ENCODE measurements around the gene TTK.
"Not testable (repeated sequence)": the region's sequence is repeated elsewhere in the genome, so short reads cannot be mapped to it uniquely, and the experiment has no call there.

Gene TTK

DNA sequence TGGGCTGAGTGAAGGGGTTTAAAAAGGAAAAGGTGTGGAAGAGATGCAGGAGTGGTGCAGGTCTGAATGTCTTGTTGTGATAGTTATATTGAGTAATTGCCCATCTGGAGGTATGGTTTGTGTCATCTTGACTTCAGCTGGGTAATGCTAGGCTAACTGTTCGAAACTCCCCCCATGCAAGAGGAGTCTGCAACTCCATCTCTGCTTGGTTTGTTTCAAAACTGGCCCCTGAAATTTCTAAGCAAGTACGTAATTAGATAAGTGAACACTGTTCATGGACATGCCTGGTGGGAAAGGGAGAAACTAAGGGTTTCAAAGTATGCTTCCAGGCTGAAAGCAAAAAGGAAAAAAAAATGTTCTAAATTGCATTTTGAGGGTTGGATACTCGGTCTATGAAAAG, 17.1 kb downstream of the TTK start:
- no peak for DNase-seq (ENCODE audit: low spot score)

- DNase-seq (ENCODE audit: low spot score) = no peak
Measured at GRCh38 chr6:80022803-80023202, 18.4 kb downstream of the TTK start.

DNA sequence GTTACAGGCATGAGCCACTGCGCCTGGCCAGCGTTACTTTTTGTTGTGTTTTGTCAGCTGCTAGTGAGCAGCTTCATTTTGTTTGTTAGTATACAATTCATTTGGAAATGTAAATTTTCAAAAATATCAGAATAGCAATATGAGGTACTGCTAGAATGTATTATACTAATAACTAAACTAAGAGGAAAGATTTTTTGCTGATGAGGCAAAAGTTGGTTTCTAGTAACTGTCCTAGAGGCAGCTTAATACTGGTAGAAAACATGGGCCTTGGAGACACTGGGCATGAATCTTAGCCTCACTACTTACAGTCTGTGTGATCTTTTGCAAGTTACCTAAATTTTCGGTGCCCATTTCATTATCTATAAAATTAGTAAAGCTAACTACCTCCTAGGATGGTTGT, 24.1 kb downstream of the TTK start:
- DNase-seq (ENCODE audit: low spot score) = no peak

GRCh38 chr6:80029470-80029869, 25.0 kb downstream of the TTK start:
- no peak for DNase-seq (ENCODE audit: low spot score)

DNA sequence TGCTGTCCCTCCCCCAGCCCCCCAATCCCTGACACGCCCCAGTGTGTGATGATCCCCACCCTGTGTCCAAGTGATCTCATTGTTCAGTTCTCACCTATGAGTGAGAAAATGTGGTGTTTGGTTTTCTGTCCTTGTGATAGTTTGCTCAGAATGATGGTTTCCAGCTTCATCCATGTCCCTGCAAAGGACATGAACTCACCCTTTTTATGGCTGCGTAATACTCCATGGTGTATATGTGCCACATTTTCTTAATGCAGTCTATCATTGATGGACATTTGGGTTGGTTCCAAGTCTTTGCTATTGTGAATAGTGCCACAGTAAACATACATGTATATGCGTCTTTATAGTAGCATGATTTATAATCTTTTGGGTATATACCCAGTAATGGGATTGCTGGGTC, 43.8 kb downstream of the TTK start:
- not testable (repeated sequence) for DNase-seq (ENCODE audit: low spot score)

- DNase-seq (ENCODE audit: low spot score) = no peak
Measured at GRCh38 chr6:80060774-80061173, 56.3 kb downstream of the TTK start.

DNA sequence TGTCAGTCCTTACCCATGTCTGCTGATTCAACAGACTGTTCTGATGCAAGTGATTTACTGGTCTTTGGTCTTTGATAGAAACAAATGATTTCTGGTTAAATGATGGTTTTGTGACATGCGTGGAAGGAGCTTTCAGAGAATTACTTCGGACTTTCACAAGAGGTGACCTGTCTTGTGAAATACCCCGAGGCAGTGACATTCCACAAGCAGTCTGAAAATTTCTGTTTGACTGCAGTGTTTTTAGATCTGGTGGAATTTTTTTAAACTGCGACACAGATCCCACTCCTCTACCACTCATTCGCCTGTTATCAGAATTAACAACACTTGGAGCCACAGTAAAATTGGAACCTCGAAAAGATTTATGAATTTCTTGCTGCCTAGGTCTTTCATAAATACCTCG, 63.7 kb downstream of the TTK start:
- DNase-seq (ENCODE audit: low spot score) = not testable (repeated sequence)

DNA sequence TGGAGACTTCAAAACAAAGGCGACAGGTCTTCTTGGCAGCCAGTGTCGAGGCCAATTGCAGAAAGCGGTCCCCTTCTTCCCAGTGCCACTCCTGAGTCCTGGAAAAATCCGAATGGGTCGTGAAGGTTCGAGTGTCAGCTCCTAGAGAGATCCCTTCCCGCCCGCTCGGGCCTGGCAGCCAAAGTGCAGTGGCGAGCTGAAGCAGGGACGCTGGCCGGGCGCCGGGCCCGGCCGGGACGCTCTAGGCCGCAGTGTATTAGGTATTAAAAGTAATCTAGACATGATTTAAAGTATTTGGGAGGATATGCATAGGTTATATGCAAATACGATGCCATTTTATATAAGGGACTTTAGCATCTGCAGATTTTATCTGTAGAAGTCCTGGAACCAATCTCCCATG, 66.0 kb downstream of the TTK start:
- DNase-seq (ENCODE audit: low spot score) = not testable (repeated sequence)

DNA sequence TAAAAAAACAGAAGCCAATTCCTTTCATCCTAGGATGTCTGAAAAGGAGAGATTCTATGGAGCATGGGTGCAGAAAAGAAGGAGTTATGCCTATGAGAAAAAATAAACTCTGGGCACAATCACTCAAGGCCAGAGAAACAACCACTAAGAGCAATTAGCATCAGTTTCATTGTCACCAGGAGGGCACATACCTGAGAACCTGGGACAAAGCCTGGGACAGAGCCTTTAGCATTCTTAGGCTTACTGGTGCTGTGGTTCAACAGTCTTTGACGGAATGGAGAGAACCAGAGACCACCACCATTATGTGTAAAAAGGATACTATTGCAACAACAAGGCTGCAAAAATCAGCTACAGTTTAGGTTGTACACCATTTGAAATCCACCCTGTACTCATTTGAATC, 72.6 kb downstream of the TTK start:
- DNase-seq (ENCODE audit: low spot score) = no peak

DNA sequence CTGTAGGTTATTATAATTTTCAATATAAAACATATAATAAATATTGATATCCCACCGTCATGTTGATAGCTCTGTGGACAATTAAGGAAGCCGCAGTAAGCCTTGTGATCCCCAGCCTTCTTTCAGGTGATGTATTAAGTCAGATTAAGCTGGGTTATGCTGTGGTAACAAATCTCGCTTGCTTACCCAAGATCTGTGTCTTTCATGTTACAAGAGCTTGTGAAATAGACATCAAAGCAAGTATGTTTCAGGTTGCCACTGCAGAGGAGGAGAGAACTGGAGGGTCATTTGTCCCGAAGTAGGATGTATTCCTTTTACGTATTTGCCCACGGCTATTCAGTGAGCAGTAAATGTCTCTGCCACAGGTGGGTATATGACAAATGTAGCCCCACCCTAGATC, 84.2 kb downstream of the TTK start:
- no peak for DNase-seq (ENCODE audit: low spot score)

GRCh38 chr6:80091506-80091905, 87.1 kb downstream of the TTK start:
- DNase-seq (ENCODE audit: low spot score) = no peak
